Measurements from ENCODE around the gene ROBO2.

Gene ROBO2

GRCh38 chr3:77467702-77468625 is 428.1 kb downstream of the ROBO2 start:
- H3K4me1 ChIP-seq (ENCODE audit: control insufficient read depth, insufficient read depth, low read length, poor library complexity, severe bottlenecking) = no peaks in the 10 kb centered on the region
- H3K4me3 ChIP-seq (ENCODE audit: insufficient read depth, low read depth, low read length, poor library complexity, severe bottlenecking) = no peak overlapping the region
- H3K9me3 ChIP-seq (ENCODE audit: control insufficient read depth, low read length) = no peaks in the 10 kb centered on the region
- no peaks in the 10 kb centered on the region for H3K36me3 ChIP-seq (ENCODE audit: control insufficient read depth, insufficient read depth, low read length)
- DNase-seq = no peak
- H3K27ac ChIP-seq (ENCODE audit: insufficient read depth, low read length, poor library complexity, severe bottlenecking) = no peak overlapping the region
- H3K27me3 ChIP-seq (replicated peaks; ENCODE audit: control insufficient read depth, insufficient read depth, low read length, poor library complexity, severe bottlenecking) = no peaks in the 10 kb centered on the region

DNA sequence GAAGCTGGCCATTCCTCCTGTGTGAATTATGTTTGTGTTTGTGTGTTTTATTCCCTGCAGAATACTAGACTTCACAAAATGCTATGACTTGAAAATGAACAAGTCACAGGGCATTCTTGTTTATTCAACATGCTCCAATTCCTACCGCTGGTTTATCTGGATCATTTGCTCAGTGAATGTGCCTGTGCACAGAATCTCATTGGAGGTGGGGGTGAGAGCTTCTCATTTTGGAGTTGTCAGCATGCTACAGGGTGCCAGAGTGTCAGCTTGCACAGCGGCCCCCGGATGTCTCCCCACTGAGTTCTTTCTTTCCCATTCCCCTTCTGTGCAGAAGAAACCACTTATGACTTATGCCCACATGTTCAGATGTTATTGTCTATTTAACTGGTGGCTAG is 428.7 kb downstream of the ROBO2 start:
- Histone ChIP-seq H3K4me1 (ENCODE audit: control insufficient read depth, insufficient read depth, low read length, poor library complexity, severe bottlenecking) (no peaks in the 10 kb centered on the region), H3K36me3 (ENCODE audit: control insufficient read depth, insufficient read depth, low read length) (no peaks in the 10 kb centered on the region), H3K27ac (ENCODE audit: insufficient read depth, low read length, poor library complexity, severe bottlenecking) (no peak overlapping the region), H3K27me3 (replicated peaks; ENCODE audit: control insufficient read depth, insufficient read depth, low read length, poor library complexity, severe bottlenecking) (no peaks in the 10 kb centered on the region), H3K9me3 (ENCODE audit: control insufficient read depth, low read length) (no peaks in the 10 kb centered on the region), H3K4me3 (ENCODE audit: insufficient read depth, low read depth, low read length, poor library complexity, severe bottlenecking) (no peak overlapping the region)
- DNase-seq = no peak

DNA sequence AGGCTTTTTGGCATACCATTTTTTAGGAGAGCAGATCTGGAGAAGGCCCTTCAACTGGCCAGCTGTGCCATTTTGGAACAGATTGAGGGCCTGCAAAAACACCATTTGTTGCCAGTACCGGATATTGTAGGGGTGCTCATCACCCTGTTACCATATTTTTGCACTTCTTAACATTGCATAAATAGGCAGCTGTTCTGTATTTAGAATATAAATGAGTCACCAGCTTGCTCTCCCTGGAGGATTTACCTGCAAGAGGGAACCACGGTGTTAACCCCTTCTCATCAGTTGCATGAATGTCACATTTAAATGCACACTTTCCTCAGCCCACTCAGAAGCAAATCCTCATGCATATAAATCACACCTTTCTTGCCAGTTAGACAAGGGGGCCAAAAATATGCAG is 435.6 kb downstream of the ROBO2 start:
- DNase-seq = no peak

GRCh38 chr3:77479021-77479420 is 439.1 kb downstream of the ROBO2 start:
- no peaks in the 10 kb centered on the region for H3K9me3 ChIP-seq (ENCODE audit: control insufficient read depth, low read length)
- H3K36me3 ChIP-seq (ENCODE audit: control insufficient read depth, insufficient read depth, low read length) = no peaks in the 10 kb centered on the region
- H3K4me3 ChIP-seq (ENCODE audit: insufficient read depth, low read depth, low read length, poor library complexity, severe bottlenecking) = no peak overlapping the region
- DNase-seq = no peak
- no peaks in the 10 kb centered on the region for H3K27me3 ChIP-seq (replicated peaks; ENCODE audit: control insufficient read depth, insufficient read depth, low read length, poor library complexity, severe bottlenecking)
- H3K4me1 ChIP-seq (ENCODE audit: control insufficient read depth, insufficient read depth, low read length, poor library complexity, severe bottlenecking) = no peaks in the 10 kb centered on the region
- H3K27ac ChIP-seq (ENCODE audit: insufficient read depth, low read length, poor library complexity, severe bottlenecking) = no peak overlapping the region

More for the DNA sequence above, 435.6 kb downstream of the ROBO2 start:
- Histone ChIP-seq H3K27ac (ENCODE audit: insufficient read depth, low read length, poor library complexity, severe bottlenecking) (no peak overlapping the region), H3K9me3 (ENCODE audit: control insufficient read depth, low read length) (no peaks in the 10 kb centered on the region), H3K36me3 (ENCODE audit: control insufficient read depth, insufficient read depth, low read length) (no peaks in the 10 kb centered on the region), H3K27me3 (replicated peaks; ENCODE audit: control insufficient read depth, insufficient read depth, low read length, poor library complexity, severe bottlenecking) (no peaks in the 10 kb centered on the region), H3K4me1 (ENCODE audit: control insufficient read depth, insufficient read depth, low read length, poor library complexity, severe bottlenecking) (no peaks in the 10 kb centered on the region), H3K4me3 (ENCODE audit: insufficient read depth, low read depth, low read length, poor library complexity, severe bottlenecking) (no peak overlapping the region)

DNA sequence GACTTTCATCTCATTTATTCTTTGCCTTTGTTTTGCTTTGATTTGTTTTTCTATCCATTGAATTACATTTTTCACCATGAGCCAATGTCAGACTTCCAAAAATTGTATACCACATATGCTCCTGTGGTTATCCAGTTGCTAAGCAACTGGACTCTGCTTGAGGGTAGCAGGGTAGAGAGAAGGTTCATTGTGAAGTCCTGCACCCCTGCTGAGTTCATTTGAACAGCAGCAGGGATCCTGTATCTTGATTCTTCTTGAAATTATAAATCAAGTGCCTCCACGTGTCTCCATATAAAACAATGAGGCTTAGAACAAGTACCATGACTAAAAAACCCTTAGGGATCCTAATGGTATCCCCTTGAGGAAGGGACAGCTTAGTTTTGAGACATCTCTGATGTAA is 449.3 kb downstream of the ROBO2 start:
- H3K4me3 ChIP-seq (ENCODE audit: insufficient read depth, low read depth, low read length, poor library complexity, severe bottlenecking) = no peak overlapping the region
- H3K36me3 ChIP-seq (ENCODE audit: control insufficient read depth, insufficient read depth, low read length) = no peaks in the 10 kb centered on the region
- no peaks in the 10 kb centered on the region for H3K4me1 ChIP-seq (ENCODE audit: control insufficient read depth, insufficient read depth, low read length, poor library complexity, severe bottlenecking)
- H3K27ac ChIP-seq (ENCODE audit: insufficient read depth, low read length, poor library complexity, severe bottlenecking) = no peak overlapping the region
- H3K9me3 ChIP-seq (ENCODE audit: control insufficient read depth, low read length) = no peaks in the 10 kb centered on the region
- H3K27me3 ChIP-seq (replicated peaks; ENCODE audit: control insufficient read depth, insufficient read depth, low read length, poor library complexity, severe bottlenecking) = no peaks in the 10 kb centered on the region
- no peak for DNase-seq

GRCh38 chr3:77491961-77492360 is 452.1 kb downstream of the ROBO2 start:
- H3K4me1 ChIP-seq (ENCODE audit: control insufficient read depth, insufficient read depth, low read length, poor library complexity, severe bottlenecking) = no peaks in the 10 kb centered on the region

GRCh38 chr3:77500721-77501120 is 460.8 kb downstream of the ROBO2 start:
- no peak for DNase-seq
- H3K27me3 ChIP-seq (replicated peaks; ENCODE audit: control insufficient read depth, insufficient read depth, low read length, poor library complexity, severe bottlenecking) = no peaks in the 10 kb centered on the region
- H3K9me3 ChIP-seq (ENCODE audit: control insufficient read depth, low read length) = no peaks in the 10 kb centered on the region
- no peak overlapping the region for H3K4me3 ChIP-seq (ENCODE audit: insufficient read depth, low read depth, low read length, poor library complexity, severe bottlenecking)
- no peaks in the 10 kb centered on the region for H3K4me1 ChIP-seq (ENCODE audit: control insufficient read depth, insufficient read depth, low read length, poor library complexity, severe bottlenecking)
- no peaks in the 10 kb centered on the region for H3K36me3 ChIP-seq (ENCODE audit: control insufficient read depth, insufficient read depth, low read length)
- no peak overlapping the region for H3K27ac ChIP-seq (ENCODE audit: insufficient read depth, low read length, poor library complexity, severe bottlenecking)

More at GRCh38 chr3:77491961-77492360, 452.1 kb downstream of the ROBO2 start:
- Histone ChIP-seq H3K36me3 (ENCODE audit: control insufficient read depth, insufficient read depth, low read length) (no peaks in the 10 kb centered on the region), H3K9me3 (ENCODE audit: control insufficient read depth, low read length) (no peaks in the 10 kb centered on the region), H3K27ac (ENCODE audit: insufficient read depth, low read length, poor library complexity, severe bottlenecking) (no peak overlapping the region), H3K4me3 (ENCODE audit: insufficient read depth, low read depth, low read length, poor library complexity, severe bottlenecking) (no peak overlapping the region), H3K27me3 (replicated peaks; ENCODE audit: control insufficient read depth, insufficient read depth, low read length, poor library complexity, severe bottlenecking) (no peaks in the 10 kb centered on the region)
- DNase-seq = no peak

DNA sequence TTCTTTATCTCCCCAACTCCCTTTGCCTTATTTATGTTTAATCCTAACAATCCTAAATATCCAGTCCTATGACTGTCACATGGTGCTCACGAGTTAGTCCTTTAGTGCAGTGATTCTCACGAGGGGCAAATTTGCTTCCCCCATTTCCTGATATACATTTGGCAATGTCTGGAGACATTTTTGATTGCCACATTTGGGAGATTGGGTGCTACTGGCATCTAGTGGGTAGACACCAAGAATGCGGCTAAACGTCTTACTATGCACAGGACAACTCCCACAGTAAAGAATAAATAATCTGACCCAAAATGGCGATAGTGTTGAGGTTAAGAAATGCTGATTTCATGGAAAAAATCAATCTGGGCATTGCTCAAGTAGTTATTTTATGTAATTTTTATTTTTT is 466.5 kb downstream of the ROBO2 start:
- H3K27ac ChIP-seq (ENCODE audit: insufficient read depth, low read length, poor library complexity, severe bottlenecking) = no peak overlapping the region
- no peak for DNase-seq
- H3K9me3 ChIP-seq (ENCODE audit: control insufficient read depth, low read length) = no peaks in the 10 kb centered on the region
- no peaks in the 10 kb centered on the region for H3K4me1 ChIP-seq (ENCODE audit: control insufficient read depth, insufficient read depth, low read length, poor library complexity, severe bottlenecking)
- H3K4me3 ChIP-seq (ENCODE audit: insufficient read depth, low read depth, low read length, poor library complexity, severe bottlenecking) = no peak overlapping the region
- H3K36me3 ChIP-seq (ENCODE audit: control insufficient read depth, insufficient read depth, low read length) = no peaks in the 10 kb centered on the region
- H3K27me3 ChIP-seq (replicated peaks; ENCODE audit: control insufficient read depth, insufficient read depth, low read length, poor library complexity, severe bottlenecking) = no peaks in the 10 kb centered on the region

DNA sequence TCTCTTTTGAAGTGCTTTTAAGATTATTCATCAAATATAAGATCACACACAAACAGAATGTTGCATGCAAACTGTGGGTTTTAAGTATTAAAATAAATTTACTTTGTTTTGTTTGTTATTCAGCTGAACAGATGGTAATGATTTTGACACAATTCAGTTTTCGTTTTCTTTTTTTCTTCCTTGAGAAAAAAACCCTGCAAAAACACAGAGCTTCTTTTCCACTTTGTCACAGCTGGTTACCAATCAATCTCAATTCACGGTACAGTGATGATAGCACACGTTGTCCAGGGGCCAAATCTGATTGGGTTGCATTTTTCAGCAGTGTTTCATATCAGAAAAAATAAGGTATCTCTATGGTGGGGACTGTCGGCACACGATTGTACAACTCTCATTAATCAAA is 473.6 kb downstream of the ROBO2 start:
- Histone ChIP-seq H3K36me3 (ENCODE audit: control insufficient read depth, insufficient read depth, low read length) (no peaks in the 10 kb centered on the region), H3K4me3 (ENCODE audit: insufficient read depth, low read depth, low read length, poor library complexity, severe bottlenecking) (no peak overlapping the region), H3K9me3 (ENCODE audit: control insufficient read depth, low read length) (no peaks in the 10 kb centered on the region), H3K27me3 (replicated peaks; ENCODE audit: control insufficient read depth, insufficient read depth, low read length, poor library complexity, severe bottlenecking) (no peaks in the 10 kb centered on the region), H3K27ac (ENCODE audit: insufficient read depth, low read length, poor library complexity, severe bottlenecking) (no peak overlapping the region), H3K4me1 (ENCODE audit: control insufficient read depth, insufficient read depth, low read length, poor library complexity, severe bottlenecking) (no peaks in the 10 kb centered on the region)
- no peak for DNase-seq

- H3K4me3 ChIP-seq (ENCODE audit: insufficient read depth, low read depth, low read length, poor library complexity, severe bottlenecking) = no peak overlapping the region
- H3K4me1 ChIP-seq (ENCODE audit: control insufficient read depth, insufficient read depth, low read length, poor library complexity, severe bottlenecking) = no peaks in the 10 kb centered on the region
- no peak for DNase-seq
- no peaks in the 10 kb centered on the region for H3K36me3 ChIP-seq (ENCODE audit: control insufficient read depth, insufficient read depth, low read length)
- no peak overlapping the region for H3K27ac ChIP-seq (ENCODE audit: insufficient read depth, low read length, poor library complexity, severe bottlenecking)
- no peaks in the 10 kb centered on the region for H3K9me3 ChIP-seq (ENCODE audit: control insufficient read depth, low read length)
- H3K27me3 ChIP-seq (replicated peaks; ENCODE audit: control insufficient read depth, insufficient read depth, low read length, poor library complexity, severe bottlenecking) = no peaks in the 10 kb centered on the region
These were observed 474.9 kb downstream of the ROBO2 start for GRCh38 chr3:77514766-77515165.
